Measurements from ENCODE around the gene ZP1.

DNA sequence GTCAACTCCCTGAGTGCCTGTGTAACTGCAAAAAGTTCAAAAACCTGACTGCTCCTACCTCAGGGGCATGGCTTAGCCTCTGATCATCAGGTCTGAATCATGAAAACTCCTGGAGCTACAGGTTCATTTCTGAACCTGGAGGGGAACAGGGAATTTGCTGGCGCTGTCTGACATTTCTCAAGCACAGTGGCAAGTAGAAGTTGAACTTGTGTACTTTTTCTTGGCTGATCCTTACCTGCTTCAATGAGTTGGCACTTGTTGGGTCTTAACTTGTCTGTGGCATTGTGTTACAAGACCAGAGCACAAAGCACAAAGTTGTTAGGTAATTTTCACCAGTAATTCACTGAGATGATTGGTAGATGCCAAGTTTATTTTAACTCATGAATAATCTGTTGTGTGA lies 49.9 kb downstream of the ZP1 start:
- TF ChIP-seq POLR2A (IDR thresholded peaks at IDR 0.05): no peak
- TF ChIP-seq, protein P1, sequence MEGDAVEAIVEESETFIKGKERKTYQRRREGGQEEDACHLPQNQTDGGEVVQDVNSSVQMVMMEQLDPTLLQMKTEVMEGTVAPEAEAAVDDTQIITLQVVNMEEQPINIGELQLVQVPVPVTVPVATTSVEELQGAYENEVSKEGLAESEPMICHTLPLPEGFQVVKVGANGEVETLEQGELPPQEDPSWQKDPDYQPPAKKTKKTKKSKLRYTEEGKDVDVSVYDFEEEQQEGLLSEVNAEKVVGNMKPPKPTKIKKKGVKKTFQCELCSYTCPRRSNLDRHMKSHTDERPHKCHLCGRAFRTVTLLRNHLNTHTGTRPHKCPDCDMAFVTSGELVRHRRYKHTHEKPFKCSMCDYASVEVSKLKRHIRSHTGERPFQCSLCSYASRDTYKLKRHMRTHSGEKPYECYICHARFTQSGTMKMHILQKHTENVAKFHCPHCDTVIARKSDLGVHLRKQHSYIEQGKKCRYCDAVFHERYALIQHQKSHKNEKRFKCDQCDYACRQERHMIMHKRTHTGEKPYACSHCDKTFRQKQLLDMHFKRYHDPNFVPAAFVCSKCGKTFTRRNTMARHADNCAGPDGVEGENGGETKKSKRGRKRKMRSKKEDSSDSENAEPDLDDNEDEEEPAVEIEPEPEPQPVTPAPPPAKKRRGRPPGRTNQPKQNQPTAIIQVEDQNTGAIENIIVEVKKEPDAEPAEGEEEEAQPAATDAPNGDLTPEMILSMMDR (IDR thresholded peaks at IDR 0.05): no peak
- no peak for TF ChIP-seq EP300 (IDR thresholded peaks at IDR 0.05)
